Stimulated activated CD4-positive, alpha-beta T cell treated with anti-CD3 and anti-CD28 coated beads, Interleukin-4, amount 100 ng/mL, for 4 hours (primary cell): ENCODE results near the gene AIPL1.
A peak's percentile ranks its signal among the peaks of the same experiment; 100 is the strongest.

Experiments used
- DNase-seq, 2 experiments: peaks; one replicate each; pipeline ENCODE4 v3.0.0-alpha.2; 2020

The AIPL1 gene

DNA sequence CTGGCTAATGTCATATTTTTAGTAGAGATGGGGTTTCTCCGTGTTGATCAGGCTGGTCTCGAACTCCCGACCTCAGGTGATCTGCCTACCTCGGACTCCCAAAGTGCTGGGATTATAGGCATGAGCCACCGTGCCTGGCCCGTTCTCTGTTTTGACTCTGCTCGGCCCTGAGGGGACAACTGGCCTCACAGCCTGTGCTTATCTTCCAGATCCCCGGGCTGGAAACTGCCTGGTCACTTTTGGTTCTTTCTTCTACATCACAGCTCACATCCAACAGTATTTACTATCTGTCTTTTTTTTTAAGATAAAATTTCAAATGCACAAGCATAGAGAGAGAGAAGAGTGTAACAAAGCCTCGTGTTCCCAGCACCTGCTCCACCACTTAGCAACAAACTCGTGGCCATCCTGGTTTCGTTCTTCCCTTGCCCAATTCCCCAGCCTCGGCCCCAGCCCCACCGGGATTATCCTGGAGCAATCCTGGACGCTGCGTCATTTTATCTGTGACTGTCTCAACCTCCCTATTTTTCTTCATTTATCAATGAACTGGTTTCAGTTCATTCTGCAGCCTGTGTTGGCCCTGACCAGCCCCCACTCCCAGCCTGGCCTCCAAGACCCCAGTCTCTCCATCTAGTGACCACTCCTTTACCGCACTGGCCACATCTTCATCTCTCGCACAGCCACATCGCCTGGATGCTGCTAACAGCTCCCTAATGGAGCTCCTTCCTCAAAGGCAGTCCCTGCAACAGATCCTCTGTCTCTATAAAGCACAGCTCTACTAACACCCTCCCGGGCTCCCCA lies 30.5 kb upstream of the AIPL1 start:
- no peak for DNase-seq

- no peak for DNase-seq
Observed at GRCh38 chr17:6464446-6465041, 29.6 kb upstream of the AIPL1 start.

DNA sequence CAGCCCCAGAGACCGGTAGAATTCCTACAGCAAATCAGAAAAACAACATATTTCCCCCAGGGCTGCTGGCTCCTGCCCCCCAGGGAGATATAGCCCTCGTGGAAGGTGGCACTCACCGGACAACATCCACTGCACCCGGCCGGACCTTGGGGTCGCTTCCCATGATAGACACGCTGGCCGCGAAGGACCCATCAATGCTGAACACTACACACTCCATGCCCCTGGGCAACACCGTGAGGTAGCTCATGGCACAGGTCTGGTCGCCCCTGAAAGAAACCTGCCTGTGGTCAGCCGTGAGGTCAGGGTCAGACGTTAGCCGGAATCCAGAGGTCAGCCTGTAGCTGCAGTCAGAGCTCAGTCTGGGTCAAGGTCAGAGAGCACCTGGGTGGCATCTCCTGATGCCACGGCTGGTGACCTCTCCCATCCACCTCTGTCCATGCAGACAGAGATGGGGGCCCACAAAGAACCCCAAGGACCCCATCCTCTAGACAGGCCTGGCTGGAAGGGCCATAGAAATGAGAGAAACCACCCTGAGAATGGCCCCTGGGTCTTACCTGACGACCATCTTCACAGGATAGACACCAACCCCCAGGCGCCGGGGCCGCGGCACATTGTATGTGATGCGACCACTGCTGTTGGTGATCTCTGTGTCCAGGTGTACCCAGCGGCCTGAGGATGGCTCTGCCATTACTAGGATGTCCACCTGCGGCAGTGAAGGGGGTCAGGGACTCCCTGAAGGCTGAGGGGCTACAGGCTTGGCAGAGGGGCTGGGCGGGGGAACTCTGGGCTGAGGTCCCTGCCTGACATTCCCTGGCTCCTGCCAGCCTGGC lies 28.9 kb upstream of the AIPL1 start:
- DNase-seq = no peak

DNA sequence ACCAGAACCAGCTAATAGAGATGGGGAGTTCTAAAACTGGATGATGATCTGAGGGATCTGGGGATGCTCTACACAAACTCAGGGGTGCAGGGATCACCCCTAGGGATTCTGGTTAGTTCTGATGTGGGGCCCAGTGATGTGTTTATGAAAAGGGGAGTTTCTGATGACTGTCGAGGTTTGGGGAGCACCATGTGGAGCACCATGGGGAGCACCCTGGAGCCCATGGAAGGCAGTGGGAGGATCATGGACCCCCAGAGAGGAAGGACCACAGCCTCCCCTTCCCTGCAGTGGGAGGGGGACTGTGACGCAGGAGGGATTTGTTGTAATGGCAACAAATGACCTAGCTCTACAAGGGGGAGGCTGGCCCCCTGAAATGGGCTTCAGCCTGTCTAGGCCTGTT lies 27.8 kb upstream of the AIPL1 start:
- no peak for DNase-seq

GRCh38 chr17:6461792-6462524 lies 27.0 kb upstream of the AIPL1 start:
- no peak for DNase-seq

DNA sequence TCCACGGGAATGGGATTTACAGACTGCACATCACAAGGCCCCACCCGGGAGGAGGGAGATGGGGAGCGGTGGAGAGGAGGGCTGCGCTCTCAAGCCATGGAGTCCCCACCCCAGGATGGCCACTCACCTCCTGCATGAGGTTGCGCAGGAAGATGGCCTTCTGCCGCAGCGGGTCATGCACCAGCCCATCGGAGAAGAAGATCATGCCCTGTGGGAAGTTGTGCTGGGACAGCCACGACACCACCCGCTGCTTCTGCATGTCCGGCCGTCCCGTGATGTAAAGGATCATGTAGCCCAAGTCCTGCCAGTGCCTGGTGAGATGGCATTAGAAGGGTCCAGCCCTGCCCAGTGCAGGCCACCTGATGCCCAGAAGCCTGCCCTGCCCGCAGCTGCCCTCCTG lies 26.3 kb upstream of the AIPL1 start:
- DNase-seq = no peak

DNA sequence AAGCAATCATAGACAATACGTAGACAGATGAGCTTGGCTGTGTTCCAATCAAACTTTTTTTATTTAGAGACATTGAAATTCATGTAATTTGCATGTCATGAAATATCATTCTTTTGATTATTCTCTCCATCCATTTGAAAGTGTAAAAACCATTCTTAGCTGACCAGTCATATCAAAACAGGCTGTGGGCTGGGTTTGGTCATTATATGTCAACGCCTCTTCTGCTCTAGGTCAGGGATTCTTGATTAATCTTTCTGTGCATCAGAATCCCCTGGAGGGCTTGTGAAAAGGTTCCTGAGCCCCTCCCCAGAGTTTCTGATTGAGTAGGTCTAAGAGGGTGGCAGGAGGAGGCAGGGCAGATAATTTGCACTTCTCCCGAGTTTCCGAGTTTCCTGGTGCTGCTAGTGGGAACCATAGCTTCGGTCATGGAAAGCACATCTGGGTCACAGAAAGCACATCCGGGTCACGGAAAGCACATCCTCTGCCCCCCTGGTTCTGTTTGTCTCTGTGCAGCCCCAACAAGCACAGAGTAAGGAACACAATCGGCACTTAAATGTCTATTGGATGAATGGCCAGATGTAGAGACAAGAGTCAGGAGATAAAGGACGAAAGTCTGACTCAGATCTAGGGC lies 25.7 kb upstream of the AIPL1 start:
- no peak for DNase-seq

DNA sequence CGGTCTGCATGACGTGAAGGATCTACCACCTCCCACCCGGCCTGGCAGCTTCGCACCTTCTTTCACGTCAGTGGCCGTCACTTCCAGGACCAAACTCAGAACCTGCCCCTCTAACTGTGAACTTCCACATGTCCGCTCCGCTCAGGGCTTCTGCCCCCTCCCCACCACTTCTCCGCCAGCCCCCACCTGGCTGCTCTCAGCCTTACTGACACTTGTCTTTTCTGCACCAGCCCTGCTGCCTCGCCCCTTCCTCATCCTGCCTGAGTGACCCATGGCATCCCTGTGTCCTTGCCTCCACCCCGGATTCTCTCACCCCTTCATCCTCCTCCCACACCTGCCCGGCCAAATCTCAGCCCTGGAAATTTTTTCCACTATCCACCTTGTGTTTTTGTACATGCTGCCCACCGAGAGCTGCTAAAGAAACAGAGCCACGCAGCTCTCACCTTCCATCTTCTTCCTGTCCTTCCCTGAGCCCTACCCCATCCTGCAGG lies 23.6 kb upstream of the AIPL1 start:
- DNase-seq = no peak

DNA sequence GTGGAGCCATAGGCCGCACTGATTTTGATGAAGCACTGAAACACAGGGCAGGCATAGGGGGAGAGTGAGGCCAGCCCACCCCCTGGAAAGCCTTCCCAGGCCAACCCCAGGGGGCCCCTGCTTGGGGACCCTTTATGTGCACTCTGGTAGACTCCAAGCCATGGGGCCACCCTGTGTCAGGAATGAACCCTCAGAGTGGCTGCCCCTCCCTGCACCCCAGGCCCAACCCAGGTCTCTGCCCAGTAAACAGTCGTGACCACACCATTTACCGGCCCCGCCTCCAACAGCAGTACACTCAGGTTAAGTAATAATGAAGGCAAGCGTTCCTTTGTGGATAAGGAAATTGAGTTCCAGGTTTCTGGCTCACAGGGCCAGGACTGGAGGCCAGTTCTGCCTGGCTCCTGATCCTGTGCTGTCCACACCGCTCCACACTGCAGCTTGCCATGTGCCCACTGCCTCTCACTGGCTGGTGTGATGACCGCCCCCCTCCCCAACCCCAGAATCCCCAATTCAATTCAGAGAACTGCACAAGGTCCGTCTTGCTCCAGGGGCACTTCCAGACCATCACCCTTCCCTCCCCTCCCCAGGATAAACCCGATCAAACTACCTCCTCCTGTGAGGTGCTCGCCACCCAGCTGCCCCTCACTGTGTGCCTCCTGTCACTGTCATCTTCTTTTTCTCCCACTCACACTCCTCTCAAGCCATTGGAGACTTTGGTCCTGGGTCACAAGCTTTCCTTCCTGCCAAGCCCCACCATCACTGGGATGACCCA lies 23.0 kb upstream of the AIPL1 start:
- DNase-seq = no peak

DNA sequence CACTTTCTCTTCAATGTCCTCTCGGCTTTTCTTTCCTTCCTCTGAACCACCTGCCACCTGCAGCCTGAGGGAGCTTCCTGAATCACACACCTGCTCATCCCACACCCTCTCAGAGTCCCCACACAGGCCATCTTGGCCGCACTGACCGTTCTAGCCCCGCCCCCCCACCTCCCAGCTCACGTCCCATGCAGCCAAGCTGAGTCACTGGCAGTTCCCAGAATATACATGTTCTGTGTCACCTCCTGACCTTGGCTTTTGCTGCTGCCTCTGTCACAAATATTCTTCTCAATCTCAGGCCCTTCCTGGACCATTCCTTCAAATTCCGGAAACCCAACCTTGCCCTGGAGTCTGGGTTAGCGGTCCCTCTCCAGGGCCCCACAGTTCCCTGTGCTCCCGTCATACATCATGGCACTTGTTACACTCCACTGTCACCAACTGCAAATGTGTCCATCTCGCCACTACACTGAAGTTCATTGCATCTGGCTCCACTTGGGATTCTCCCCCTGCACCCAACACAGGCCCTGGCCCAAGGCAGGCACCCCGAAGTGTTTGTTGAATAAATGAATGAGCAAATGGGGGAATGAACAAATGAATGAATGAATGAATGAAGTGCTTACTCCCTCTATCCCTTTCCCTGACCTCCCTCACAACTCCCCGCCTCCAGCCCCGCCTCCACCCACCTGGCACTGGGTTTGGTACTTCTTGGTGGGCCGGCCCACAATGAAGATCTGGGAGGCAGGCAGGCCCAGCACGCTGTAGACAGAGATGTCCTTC lies 22.2 kb upstream of the AIPL1 start:
- DNase-seq = no peak

- DNase-seq = no peak
Observed at GRCh38 chr17:6456321-6456720, 21.4 kb upstream of the AIPL1 start.

GRCh38 chr17:6455321-6455705 lies 20.4 kb upstream of the AIPL1 start:
- peak; percentile 27 to 36 for DNase-seq

DNA sequence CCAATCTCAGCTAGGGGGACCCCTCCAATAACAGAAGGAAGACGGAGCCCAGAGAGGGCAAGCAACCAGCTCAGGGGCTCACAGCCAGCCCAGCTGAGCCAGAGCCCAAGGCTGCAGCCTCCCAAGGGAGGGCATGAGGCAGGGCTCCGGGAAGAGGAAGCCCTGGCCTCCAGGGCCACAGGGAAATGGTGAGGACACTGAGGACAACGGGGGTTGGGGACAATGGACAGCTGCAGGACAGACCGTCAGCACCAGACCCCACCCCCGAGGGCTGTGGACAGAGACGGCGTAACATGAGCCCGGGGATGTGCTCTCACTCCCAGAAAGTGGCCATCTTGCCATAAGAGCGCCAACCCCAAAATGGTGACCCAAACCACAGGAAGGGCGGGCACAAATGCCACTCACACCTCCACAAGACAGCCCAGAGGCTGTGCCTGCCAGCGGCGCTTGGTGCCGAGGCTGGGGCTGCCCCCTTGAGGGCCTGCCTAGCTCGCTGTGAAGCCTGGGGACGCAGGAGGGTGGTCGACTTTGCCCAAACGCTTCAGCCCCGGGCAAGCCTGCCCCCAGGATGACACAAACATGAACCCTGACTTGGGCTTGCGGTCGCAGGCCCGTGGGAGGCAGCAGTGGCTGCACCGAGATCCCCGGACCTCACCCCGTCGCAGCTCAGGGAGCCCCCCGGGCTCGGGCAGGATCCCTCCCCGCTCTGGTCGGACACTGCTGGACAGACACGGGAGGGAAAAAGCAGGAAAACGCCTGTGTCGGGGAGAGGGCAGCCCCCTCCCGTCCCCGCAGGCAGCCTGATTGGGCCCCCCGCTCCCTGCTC lies 19.8 kb upstream of the AIPL1 start:
- no peak for DNase-seq

DNA sequence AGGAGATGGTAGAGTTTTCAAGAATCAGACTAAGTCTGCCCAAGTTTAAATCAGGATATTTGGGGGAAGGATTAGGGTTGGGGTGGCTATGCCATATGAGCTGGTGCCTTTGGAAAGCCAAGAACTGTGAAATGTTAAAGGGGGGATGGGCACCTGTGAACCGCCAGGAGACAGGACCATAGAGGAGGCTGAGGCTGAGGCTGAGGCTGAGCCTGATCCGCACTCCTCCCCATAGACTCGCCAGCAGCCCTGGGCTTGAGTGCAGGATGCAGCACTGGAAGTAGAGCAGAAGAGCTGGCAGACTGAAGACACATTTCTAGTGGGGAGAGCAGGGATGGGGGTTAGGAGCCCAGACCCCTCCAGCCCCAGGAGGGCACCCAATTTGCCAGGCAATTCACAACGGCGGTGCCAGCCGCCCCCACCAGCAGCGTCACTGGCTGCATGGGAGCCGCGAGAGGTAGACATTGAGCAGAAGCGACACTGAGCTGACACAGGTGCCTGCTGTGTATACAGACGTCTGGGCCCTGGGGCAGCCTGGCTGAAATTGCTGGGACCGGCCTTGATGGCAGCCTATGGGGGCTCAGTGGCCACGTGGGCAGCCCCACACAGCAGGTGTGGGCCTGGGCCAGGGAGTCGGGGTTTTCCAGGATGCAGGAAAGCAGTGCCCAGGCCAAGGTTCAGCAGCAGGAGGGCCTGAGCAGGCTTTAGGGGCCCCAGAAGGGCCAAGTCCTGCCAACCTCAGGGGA lies 18.5 kb upstream of the AIPL1 start:
- DNase-seq = no peak

DNA sequence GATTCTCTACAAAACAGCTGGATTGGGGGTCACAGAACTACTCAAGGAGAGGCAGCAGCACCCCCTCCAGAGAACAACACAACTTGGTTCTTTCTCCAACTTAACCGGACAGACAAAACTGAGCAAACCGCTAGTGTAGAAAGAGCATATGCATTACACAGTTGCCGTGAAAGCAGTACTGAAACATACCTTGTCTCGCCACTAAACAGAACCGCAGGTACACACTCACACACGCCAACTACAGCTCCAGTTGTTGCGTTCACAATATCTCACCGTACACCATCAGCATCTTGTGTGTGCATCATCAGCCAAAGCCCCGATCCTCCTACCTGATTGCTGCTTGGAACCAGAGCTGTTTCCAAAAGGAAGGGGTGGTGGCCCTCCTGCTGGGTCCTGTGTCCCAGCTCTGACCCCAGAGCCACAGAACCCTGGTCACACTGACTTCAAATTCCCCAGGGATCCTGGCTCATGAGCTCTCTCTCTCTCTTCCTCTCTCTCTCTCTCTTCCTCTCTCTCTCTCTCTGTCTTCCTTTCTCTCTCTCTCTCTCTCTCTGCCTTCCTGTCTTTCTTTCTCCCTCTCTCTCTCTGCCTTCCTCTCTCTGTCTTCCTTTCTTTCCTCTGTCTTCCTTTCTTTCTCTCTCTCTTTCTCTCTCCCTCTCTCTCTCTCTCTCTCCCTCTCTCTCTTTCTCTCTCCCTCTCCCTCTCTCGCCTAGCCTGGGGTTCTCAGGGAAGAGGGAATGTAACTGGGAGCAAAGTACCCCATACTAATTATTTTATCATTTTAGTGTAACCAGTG lies 17.7 kb upstream of the AIPL1 start:
- no peak for DNase-seq

- DNase-seq = no peak
Observed at GRCh38 chr17:6450926-6451832, 16.3 kb upstream of the AIPL1 start.

DNA sequence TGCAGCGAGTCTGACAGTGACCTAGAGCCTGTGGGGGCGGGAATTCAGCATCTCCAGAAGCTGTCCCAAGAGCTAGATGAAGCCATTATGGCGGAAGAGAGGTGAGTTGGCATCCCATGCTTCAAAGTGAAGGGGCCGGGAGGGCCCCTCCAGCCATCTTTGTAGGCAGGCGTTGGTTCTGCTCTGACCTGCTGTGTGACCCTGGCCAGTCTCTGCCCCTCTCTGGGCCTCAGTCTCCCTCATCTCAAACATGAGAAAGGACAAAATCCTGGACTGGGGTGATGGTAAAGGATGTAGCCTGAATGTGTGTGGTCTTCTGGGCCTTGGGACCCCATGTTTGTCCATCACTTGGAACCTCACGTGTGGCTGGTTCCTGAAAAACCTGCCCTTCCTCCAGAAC lies 14.4 kb upstream of the AIPL1 start:
- DNase-seq = no peak
